ENCODE results near the gene RHBDF2.

The RHBDF2 gene

GRCh38 chr17:76477576-76477975 lies 23.6 kb downstream of the RHBDF2 start:
- DNase-seq, result no peak

GRCh38 chr17:76476736-76477135 lies 24.5 kb downstream of the RHBDF2 start:
- no peak for DNase-seq

DNA sequence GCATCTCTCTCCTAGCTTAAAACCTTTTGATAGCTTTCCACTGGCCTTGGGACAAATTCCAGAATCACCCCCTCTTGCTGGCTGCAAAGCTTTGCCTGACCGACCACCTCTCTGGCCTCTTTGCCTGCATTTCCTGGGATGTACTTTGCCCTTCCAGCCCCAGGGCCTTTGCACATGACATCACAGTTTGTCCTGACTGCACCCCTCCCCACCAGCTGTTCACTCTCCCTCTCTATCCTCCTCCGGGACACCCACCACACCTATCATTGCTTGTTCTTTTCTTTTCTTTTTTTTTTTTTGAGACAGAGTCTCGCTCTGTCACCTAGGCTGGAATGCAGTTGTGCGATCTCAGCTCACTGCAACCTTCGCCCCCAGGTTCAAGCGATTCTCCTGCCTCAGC lies 25.9 kb downstream of the RHBDF2 start:
- no peak for DNase-seq

- no peak for DNase-seq
These were observed 26.3 kb downstream of the RHBDF2 start for GRCh38 chr17:76474894-76475293.

DNA sequence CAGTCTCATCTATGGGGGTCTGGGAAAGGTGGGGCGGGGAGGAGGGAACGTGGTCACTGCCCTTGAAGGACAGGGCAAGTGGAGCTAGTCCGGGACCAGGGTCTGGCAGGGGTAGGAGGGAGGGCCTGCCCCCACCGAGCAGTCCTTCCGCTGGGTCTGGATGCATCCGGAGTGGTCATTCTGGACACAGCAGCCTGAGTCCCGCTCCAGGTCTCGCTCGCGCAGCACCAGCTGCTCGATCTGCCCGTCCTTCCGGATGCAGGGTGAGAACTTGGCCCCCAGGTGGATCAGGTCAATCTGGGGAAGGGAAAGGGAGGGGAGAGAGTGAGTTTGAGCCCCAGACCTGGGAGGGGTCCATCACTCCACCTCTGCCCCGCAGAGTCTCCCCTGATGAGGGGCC lies 27.0 kb downstream of the RHBDF2 start:
- no peak for DNase-seq

GRCh38 chr17:76473541-76473985 lies 27.7 kb downstream of the RHBDF2 start:
- no peak for DNase-seq

DNA sequence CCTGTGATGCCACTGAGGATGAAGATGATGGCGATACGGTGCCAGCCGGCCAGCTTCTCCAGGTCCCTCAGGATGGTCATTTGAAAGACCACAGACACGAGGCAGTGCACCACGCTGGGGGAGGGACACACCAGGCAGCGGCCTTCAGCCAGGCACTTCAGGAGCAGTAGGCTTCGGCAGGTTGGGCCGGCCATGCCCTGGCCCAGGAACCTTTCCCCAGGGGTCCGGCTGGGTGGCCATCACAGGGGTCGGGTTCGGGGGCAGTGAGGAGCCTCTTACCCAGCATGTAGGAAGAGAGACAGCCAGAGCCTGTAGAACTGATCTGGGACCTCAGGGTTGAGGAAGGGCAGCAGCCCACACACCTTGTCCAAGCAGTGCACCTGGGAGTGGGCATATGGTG lies 28.5 kb downstream of the RHBDF2 start:
- no peak for DNase-seq

DNA sequence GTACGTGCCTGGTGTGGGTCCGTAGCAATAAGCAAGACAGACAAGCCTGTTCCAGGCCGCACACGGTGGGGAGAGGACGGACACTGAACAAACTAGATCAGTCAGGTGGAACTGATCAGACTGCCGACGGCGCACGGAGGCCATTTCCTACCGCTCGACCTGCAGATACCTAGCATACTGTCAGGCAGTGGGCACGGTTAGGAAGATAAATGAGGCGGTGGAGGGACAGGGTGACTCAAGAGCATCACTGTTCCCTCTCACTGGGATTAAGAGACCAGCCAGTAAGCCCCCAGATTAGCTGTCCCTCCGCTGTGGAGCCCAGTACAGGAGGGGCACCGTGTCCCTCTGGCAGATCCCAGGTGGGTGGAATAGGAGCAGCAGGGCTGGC lies 29.0 kb downstream of the RHBDF2 start:
- DNase-seq, result no peak

GRCh38 chr17:76471498-76472257 lies 29.5 kb downstream of the RHBDF2 start:
- no peak for DNase-seq

- no peak for DNase-seq
These were observed 31.1 kb downstream of the RHBDF2 start for GRCh38 chr17:76469991-76470739.

DNA sequence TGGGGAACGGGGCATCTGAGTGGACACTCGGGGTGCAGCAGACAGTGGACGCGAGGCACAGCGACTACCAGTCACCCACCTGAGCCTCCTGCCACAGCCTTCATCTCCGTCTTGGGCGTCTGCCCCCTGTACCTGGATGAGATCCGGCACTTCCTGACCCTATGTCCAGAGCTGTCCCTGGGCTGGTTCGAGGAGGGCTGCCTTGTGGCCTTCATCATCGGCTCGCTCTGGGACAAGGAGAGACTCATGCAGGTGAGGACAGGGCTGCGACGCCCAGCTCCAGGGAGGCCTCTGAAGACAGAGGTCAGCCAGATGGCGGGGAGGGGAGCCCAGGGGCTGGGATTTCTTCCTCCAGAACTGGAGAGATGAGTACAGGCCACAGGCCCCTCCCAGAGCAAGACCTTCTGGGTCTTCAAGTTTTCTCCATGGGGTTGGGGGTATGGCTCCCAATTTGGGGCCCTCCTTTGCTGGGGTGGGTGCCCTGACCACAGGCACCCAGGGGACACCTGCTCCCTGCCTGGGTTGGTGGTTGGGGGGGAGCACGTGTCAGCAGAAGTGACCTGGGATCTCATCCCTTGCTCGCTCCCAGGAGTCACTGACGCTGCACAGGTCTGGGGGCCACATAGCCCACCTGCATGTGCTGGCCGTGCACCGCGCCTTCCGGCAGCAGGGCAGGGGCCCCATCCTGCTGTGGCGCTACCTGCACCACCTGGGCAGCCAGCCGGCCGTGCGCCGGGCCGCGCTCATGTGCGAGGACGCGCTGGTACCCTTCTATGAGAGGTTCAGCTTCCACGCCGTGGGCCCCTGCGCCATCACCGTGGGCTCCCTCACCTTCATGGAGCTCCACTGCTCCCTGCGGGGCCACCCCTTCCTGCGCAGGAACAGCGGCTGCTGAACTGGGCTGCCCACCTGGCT lies 31.9 kb downstream of the RHBDF2 start:
- DNase-seq, result no peak

- DNase-seq, result no peak
These were observed 32.6 kb downstream of the RHBDF2 start for GRCh38 chr17:76468634-76469010.

DNA sequence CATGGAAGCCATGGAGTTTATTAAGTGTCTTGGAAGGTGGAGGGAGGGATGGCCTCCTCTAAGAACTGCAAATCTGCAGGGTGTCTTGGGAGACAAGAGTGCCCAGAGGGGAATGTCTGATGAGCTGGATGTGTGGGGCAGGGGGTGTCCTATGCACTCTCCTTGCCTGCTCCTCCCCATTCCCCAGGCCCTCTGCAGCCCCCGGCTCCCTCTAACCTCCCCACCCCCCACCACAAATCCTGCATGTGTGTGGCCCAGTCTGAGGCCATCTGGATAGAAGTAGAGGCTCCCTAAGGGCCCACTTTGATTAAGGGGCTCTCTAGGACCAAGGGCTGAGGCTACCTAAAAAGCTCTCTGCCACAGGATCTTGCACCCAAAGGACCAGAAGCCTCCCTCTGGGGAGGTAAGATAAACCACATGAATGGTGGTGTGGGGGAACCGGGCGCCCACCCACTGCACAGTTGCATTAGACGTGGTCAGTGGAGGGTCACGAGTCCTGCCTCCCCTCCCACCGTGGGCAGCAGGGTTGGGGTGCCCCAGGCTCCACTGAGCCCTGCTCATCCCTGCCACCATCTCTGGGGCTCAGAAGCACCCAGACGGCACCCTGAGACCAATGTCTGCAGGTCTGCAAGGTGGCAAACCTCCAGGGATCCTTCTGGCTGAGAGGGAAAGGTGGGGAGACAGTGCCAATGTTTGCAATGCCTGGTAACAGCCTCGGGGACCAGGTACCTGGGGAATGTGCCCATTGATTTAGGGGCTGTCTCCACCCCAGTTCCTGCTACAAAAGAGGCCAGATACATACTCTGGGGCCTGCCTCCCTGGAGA lies 33.2 kb downstream of the RHBDF2 start:
- DNase-seq, result no peak

GRCh38 chr17:76467366-76467765 lies 33.9 kb downstream of the RHBDF2 start, which contains the start of gene AANAT:
Gene AANAT, plus strand, starts transcription at chr17:76467603. Its CDS starts 1,144 bp downstream, at chr17:76468747.
- no peak for DNase-seq

GRCh38 chr17:76466775-76467130 lies 34.5 kb downstream of the RHBDF2 start:
- no peak for DNase-seq

- DNase-seq, result no peak
These were observed 38.5 kb downstream of the RHBDF2 start for GRCh38 chr17:76462556-76463290.

DNA sequence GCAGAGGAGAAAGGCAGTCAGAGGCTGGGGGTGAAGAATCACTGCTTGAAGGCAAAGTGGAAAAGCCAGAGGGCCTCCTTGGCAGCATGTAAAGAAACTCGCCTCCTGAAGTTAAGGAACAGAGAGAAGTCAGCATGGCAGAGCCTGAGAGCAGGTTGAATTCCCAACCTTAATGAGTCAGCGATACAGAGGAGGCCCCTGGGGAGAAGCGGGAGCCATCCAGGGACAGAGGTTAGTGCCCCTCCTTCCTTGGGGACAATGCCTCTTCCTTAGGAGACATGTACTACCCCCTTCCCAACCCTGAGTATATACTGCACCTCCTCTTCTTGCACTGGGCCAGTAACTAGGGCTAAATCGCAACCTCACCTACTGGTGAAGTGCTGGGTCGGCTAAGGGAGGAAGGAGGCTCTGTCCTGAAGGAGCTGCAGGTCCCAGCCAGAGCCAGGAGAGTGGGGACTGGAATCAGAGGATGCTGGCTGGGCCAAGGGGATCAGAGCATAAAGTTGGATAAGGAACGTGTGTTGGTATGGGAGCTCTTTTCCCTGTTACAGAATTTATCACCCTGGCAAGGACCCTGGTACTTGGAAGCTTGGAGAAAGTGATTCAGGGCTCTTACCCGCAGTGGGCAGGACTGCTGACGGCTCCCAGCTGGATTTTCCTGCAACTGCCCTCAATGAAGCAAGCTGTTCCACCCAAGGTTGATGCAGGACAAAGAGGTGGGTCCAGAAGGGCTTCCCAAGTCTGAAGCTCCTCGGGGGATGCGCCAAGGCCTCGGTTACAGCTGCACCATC lies 39.3 kb downstream of the RHBDF2 start:
- DNase-seq, result no peak

- no peak for DNase-seq
These were observed 41.5 kb downstream of the RHBDF2 start for GRCh38 chr17:76459674-76460073.

GRCh38 chr17:76458580-76459490 lies 42.4 kb downstream of the RHBDF2 start:
- peak; percentile 27 for DNase-seq

DNA sequence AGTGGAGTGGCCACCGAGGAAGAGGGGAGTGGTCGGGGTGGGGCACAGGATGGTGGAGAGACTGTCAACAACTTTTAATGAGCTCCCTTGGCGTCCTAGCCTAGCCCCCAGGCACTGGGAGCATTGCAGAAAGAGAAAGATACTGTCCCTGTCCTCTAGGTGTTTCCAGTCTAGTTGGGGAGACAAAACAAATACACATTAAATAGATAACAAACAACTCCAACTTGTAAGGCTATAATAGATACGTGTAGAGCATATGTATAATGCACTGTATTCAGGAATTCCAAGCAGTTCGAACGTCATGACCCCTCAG lies 47.8 kb downstream of the RHBDF2 start:
- no peak for DNase-seq

Measured in NCI-H774 (cell line).